Activated naive CD8-positive, alpha-beta T cell treated with anti-CD3 and anti-CD28 coated beads, Interleukin-2, amount 50 U/mL, for 24 hours (primary cell): ENCODE data around the gene BIVM.
A peak's percentile ranks its signal among the peaks of the same experiment; 100 is the strongest.

Experiments
- ATAC-seq: fragments of 150-1000 bp; cut with Tn5 transposase; one replicate; pipeline ENCODE4 v1.10.0; 2021
- DNase-seq: peaks from one replicate; pipeline ENCODE4 v3.0.0; 2021
- H3K27ac Mint-ChIP-seq: one replicate; pipeline ENCODE4 v1.8.0; 2021; ENCODE audit warnings: mild to moderate bottlenecking, mixed read lengths
- H3K27me3 Mint-ChIP-seq: one replicate; pipeline ENCODE4 v1.8.0; 2021; ENCODE audit warnings: mixed read lengths
- H3K36me3 Mint-ChIP-seq: one replicate; pipeline ENCODE4 v1.8.0; 2021; ENCODE audit warnings: low read depth, mixed read lengths
- H3K4me1 Mint-ChIP-seq: one replicate; pipeline ENCODE4 v1.8.0; 2021; ENCODE audit warnings: mixed read lengths
- H3K4me3 Mint-ChIP-seq: one replicate; pipeline ENCODE4 v1.8.0; 2021; ENCODE audit warnings: mild to moderate bottlenecking, moderate library complexity, mixed read lengths
- H3K9me3 Mint-ChIP-seq: one replicate; pipeline ENCODE4 v1.8.0; 2021; ENCODE audit warnings: mixed read lengths

The BIVM gene

DNA sequence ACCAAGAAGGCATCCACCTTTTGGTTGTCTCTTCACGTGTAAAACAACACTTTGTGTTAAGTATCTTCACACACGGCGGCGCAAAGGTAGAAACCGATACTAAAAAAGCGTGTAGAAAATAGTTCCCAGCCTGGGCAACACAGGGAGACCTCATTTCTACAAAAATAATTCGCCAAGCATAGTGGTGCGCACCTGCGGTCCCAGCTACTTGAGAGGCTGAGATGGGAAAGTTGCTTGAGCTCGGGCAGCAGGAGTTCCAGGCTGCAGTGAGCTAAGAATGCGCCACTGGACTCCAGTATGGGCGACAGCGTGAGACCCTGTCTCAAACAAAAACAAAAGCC is 46.3 kb downstream of the BIVM start:
- Mint-ChIP-seq H3K27me3 (peaks cover 2% of the 10 kb centered on the region), H3K9me3 (no peaks in the 10 kb centered on the region), H3K36me3 (peaks cover 4% of the 10 kb centered on the region), H3K4me3 (peak overlapping the region; percentile 90), H3K27ac (peak overlapping the region; percentile 95), H3K4me1 (peaks cover 40% of the 10 kb centered on the region)
- ATAC-seq: no peak
- DNase-seq: no peak

DNA sequence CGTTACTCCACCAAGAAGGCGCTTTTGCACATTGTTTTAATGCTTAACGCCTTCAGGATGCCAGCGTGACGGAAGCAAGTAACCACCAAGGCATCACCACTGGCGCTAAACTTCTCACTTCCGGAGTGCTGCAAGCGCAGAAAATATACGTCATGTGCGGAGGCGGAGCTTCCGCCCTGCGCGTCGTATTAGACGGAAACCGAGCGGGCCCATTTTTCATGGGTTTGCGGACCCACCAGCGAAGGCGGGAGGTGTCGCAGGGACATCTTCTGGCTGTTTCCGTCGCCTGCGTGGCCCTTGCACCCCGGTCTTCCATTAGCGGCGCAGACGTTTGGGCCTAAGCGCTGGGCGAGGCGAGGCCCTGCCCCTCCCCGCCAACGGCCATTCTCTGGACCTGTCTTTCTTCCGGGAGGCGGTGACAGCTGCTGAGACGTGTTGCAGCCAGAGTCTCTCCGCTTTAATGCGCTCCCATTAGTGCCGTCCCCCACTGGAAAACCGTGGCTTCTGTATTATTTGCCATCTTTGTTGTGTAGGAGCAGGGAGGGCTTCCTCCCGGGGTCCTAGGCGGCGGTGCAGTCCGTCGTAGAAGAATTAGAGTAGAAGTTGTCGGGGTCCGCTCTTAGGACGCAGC is 46.8 kb downstream of the BIVM start, which contains the start of gene ERCC5:
Gene ERCC5, plus strand, starts transcription at position 403 of the 631 bp plus-strand sequence. CDS start 235 bp downstream, outside the sequence.
- H3K27me3 Mint-ChIP-seq: peaks cover 2% of the 10 kb centered on the region
- H3K4me3 Mint-ChIP-seq: peak within 1 kb of the TSS; percentile 90
- ATAC-seq: peak; percentile 88

DNA sequence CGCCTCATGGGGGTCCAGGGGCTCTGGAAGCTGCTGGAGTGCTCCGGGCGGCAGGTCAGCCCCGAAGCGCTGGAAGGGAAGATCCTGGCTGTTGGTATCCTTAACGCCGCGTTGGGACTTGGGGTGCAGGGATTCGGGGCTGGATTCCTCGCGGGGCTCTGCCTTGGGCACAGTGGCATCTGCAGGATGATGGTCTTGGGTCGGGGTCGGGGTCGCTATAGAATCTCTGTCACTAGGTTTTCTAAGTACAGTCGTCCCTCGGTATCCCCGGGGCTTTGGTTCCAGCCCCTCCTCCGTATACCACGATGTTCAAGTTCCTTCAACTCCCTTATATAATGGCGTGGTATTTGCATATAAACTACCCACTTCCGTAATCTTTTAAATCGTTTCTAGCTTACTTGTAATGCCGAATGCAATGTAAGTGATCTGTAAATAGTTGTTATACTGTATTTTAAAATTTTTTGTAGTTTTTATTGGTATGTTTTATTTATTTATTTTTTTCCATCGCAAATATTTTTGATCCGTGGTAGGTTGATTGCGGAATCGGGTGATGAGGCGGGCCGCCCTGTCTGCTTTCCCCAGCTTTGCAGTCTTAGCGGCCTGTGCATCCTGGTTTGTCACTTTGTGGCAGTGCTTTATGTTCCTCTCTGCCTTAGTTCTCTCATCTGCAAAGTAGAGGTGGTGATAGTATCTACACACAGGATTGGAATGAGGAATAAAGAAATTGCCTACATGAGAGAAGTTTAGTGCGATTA is 47.5 kb downstream of the BIVM start:
- Mint-ChIP-seq H3K4me1 (peaks cover 45% of the 10 kb centered on the region), H3K27ac (peak overlapping the region; percentile 95), H3K36me3 (peaks cover 7% of the 10 kb centered on the region), H3K4me3 (peak overlapping the region; percentile 90), H3K27me3 (peaks cover 2% of the 10 kb centered on the region), H3K9me3 (no peaks in the 10 kb centered on the region)
- peak; percentile 37 for ATAC-seq
- DNase-seq: peak; percentile 53

More for the DNA sequence above, 46.8 kb downstream of the BIVM start, which contains the start of gene ERCC5:
- Mint-ChIP-seq H3K9me3 (no peaks in the 10 kb centered on the region), H3K4me1 (peaks cover 45% of the 10 kb centered on the region), H3K36me3 (peaks cover 7% of the 10 kb centered on the region), H3K27ac (peak within 1 kb of the TSS; percentile 95)
- DNase-seq: peak; percentile 96

DNA sequence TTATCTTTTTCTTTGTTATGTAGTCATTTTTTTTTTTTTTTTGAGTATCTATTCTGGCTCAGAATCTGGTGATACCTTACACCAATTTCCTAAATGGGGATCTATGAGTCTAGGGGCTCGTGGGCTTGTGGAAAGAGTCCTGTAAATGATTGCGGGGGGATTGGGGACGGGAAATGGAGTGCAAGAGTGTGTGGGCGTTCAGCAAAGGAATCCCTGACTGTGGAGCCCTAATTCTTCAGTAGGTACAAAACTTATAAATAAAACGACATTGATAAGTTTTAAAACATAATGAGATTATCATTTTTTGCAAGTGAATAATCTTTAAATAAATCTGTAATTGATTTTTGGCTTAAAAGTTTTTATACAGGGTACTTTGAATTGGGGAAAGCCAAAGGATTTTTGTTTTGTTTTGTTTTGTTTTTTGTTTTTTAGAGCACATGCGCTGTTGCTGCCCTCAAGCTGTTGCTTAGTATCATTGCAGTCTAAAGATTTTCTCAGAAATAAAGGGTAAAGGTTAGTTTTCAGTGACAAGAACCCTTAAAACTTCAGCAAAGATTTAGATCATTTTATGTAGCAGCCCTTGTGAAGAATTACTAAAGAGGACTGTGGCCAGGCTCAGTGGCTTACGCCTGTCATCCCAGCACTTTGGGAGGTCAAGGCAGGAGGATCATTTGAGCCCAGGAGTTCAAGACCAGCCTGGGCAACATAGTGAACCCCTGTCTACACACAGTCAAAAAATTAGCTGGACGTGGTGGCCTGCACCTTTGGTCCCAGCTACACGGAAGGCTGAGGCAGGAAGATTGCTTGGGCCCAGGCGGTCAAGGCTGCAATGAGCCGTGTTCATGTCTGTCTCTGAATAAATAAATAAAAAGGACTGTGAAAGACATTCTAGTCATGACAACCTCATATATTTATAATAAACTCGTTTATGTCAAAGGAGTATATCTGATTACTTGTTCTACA is 48.6 kb downstream of the BIVM start:
- no peak for ATAC-seq
- DNase-seq: no peak
- peaks cover 2% of the 10 kb centered on the region for H3K27me3 Mint-ChIP-seq
- H3K4me1 Mint-ChIP-seq: peaks cover 46% of the 10 kb centered on the region
- peak overlapping the region; percentile 90 for H3K4me3 Mint-ChIP-seq
- no peaks in the 10 kb centered on the region for H3K9me3 Mint-ChIP-seq
- H3K27ac Mint-ChIP-seq: peak overlapping the region; percentile 95
- peaks cover 12% of the 10 kb centered on the region for H3K36me3 Mint-ChIP-seq

DNA sequence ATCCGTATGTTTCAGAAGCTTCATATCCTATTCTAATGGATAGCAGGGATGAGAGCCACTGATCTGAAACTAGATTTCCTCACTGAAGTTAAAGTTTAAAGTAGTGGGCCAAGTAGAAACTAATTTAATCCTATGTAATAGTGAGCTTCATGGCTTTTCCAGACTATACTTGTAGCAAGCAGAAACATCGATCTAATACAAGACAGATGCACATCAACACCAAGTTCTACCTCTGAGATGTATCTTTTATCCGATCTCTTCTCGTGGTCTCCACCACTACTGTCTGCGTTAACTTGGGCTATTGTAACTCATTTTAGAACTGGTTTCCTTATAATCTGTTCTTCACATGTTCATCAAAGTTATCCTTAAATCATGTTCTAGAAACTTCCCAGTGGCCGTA is 50.0 kb downstream of the BIVM start:
- peaks cover 2% of the 10 kb centered on the region for H3K27me3 Mint-ChIP-seq
- no peak overlapping the region for H3K4me3 Mint-ChIP-seq
- no peak for ATAC-seq
- peaks cover 53% of the 10 kb centered on the region for H3K4me1 Mint-ChIP-seq
- peaks cover 18% of the 10 kb centered on the region for H3K36me3 Mint-ChIP-seq
- DNase-seq: no peak
- H3K9me3 Mint-ChIP-seq: no peaks in the 10 kb centered on the region
- H3K27ac Mint-ChIP-seq: peak overlapping the region; percentile 11

DNA sequence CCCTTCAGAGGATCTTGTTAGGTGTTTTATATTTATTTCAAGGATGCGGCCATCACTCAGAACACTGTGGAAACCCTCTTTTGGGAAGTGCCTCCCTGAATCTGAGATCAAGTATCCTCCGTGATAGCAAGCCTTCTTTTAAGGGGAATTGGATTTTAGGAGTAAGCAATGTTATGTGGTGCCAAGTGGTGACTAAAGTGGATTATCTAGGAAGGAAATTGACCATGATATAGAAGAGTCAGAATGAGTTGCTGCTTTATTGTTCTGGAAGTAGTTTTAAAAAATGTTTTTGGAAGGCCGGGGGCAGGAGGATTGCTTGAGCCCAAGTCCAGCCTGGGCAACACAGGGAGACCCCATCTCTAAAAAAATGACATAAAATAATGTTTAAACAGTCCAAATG is 53.6 kb downstream of the BIVM start:
- peaks cover 28% of the 10 kb centered on the region for H3K36me3 Mint-ChIP-seq
- no peak for ATAC-seq
- H3K4me3 Mint-ChIP-seq: no peak overlapping the region
- H3K27ac Mint-ChIP-seq: peak overlapping the region; percentile 50
- DNase-seq: no peak
- H3K27me3 Mint-ChIP-seq: no peaks in the 10 kb centered on the region
- H3K9me3 Mint-ChIP-seq: no peaks in the 10 kb centered on the region
- H3K4me1 Mint-ChIP-seq: peaks cover 45% of the 10 kb centered on the region

DNA sequence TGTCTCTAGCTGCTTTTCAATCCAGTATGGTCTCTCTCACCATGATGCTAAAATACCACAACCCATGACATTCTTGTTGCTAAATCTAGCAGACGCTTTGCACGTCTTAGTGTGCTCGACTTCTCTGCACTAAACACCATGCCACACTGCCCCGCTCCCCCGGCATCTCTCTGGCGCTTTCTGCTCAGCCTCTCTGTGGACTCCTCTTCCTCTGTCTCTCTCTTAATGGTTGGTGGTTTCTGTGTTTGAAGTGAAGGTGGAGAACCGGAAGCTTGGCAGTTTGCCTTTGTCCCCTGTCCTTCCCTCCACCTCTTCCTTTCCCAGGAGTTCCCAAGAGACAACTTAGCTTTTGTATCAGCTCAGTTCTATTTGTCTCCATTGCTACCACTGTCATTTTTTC is 55.8 kb downstream of the BIVM start:
- Mint-ChIP-seq H3K27ac (peak overlapping the region; percentile 86), H3K36me3 (peaks cover 39% of the 10 kb centered on the region), H3K4me3 (peak overlapping the region; percentile 20), H3K27me3 (no peaks in the 10 kb centered on the region), H3K9me3 (no peaks in the 10 kb centered on the region), H3K4me1 (peaks cover 31% of the 10 kb centered on the region)
- DNase-seq (no peak), ATAC-seq (peak; percentile 68)

DNA sequence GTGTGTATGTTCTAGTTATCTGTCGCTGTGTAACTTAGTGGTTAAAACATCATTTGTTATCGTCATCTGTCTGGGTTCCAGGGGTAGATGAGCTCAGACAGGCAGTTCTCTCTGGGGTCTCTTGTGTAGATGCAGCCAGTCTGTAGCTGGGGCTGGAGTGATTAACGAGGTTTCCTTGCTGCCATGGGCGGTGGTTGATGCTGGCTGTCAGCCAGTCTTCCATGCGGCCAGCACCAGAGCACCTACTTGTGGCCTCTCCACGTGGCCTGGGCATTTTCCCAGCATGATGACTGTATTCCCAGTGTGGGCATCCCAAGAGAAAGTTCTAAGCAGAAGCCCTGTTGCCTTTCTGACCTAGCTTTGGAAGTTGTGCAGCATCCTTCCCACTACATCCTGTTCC is 57.6 kb downstream of the BIVM start:
- DNase-seq: no peak
- peaks cover 22% of the 10 kb centered on the region for H3K4me1 Mint-ChIP-seq

DNA sequence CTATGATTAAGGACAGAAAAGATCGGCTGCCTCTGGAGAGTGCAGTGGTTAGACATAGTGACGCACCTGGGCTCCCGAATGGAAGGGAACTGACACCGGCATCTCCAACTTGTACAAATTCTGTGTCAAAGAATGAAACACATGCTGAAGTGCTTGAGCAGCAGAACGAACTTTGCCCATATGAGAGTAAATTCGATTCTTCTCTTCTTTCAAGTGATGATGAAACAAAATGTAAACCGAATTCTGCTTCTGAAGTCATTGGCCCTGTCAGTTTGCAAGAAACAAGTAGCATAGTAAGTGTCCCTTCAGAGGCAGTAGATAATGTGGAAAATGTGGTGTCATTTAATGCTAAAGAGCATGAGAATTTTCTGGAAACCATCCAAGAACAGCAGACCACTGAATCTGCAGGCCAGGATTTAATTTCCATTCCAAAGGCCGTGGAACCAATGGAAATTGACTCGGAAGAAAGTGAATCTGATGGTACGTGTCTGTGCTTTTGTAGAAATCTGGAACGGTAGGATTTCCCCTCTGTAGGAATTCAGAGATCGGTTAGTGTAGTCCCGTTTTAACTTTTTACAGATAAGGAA is 63.8 kb downstream of the BIVM start:
- no peak for ATAC-seq
- H3K27ac Mint-ChIP-seq: no peak overlapping the region

More for the DNA sequence above, 57.6 kb downstream of the BIVM start:
- no peaks in the 10 kb centered on the region for H3K9me3 Mint-ChIP-seq
- H3K36me3 Mint-ChIP-seq: peaks cover 46% of the 10 kb centered on the region
- no peaks in the 10 kb centered on the region for H3K27me3 Mint-ChIP-seq
- no peak overlapping the region for H3K27ac Mint-ChIP-seq
- no peak overlapping the region for H3K4me3 Mint-ChIP-seq
- no peak for ATAC-seq

DNA sequence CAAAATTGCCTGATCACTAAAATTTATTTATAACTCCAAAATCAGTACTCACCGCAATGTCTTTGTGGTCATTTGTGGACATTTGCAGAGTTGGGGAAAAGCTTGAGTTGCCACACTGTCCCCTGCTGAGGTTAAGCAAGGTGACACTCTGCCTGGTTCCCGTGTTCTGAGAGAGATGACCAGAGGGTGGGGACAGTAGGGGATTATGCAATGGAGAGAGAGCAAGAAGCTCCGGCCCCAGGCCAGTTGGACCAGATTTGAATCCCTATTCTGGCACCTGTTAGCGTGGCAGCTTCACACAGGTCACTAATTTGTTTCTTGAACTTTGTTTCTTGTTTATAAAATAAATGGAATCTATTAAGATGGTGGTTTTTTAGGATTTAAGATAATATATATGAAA is 64.7 kb downstream of the BIVM start:
- Mint-ChIP-seq H3K27me3 (no peaks in the 10 kb centered on the region), H3K9me3 (no peaks in the 10 kb centered on the region), H3K4me3 (no peak overlapping the region), H3K4me1 (peaks cover 14% of the 10 kb centered on the region), H3K36me3 (peaks cover 61% of the 10 kb centered on the region), H3K27ac (no peak overlapping the region)
- no peak for DNase-seq
- no peak for ATAC-seq

More for the DNA sequence above, 63.8 kb downstream of the BIVM start:
- DNase-seq: no peak
- H3K27me3 Mint-ChIP-seq: no peaks in the 10 kb centered on the region
- H3K4me3 Mint-ChIP-seq: no peak overlapping the region
- peaks cover 14% of the 10 kb centered on the region for H3K4me1 Mint-ChIP-seq
- peaks cover 61% of the 10 kb centered on the region for H3K36me3 Mint-ChIP-seq
- H3K9me3 Mint-ChIP-seq: no peaks in the 10 kb centered on the region

DNA sequence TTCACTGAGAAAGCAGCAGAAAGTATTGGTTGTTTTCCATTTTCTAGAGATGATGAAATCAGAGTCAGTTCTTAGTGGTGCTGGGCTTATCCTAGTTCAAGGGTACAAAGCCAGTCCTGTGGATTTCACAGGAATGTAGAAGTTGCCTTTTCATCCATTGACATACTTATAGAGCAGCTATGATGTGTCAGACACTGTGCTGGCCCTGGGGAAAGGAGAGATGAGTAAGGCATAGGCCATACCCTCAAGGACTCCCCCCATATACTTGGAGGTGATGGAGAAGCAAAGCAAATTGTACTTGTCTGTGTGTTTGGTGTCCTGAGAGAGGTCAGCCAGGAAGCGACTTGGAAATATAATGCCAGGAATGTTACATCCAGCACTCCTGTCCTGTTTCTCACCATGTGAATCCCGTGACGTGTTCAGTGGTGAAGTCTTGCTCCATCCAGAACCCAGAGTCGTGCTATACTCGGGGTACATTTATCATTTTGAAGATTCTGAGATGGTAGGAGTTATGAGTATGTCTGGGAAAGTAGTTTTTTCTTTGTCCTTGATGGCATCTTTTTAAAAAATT is 69.5 kb downstream of the BIVM start:
- peaks cover 33% of the 10 kb centered on the region for H3K4me1 Mint-ChIP-seq
- peak; percentile 27 for ATAC-seq
- no peaks in the 10 kb centered on the region for H3K27me3 Mint-ChIP-seq
- no peak for DNase-seq
- no peak overlapping the region for H3K4me3 Mint-ChIP-seq
- H3K9me3 Mint-ChIP-seq: no peaks in the 10 kb centered on the region
- H3K36me3 Mint-ChIP-seq: peaks cover 58% of the 10 kb centered on the region
- no peak overlapping the region for H3K27ac Mint-ChIP-seq

DNA sequence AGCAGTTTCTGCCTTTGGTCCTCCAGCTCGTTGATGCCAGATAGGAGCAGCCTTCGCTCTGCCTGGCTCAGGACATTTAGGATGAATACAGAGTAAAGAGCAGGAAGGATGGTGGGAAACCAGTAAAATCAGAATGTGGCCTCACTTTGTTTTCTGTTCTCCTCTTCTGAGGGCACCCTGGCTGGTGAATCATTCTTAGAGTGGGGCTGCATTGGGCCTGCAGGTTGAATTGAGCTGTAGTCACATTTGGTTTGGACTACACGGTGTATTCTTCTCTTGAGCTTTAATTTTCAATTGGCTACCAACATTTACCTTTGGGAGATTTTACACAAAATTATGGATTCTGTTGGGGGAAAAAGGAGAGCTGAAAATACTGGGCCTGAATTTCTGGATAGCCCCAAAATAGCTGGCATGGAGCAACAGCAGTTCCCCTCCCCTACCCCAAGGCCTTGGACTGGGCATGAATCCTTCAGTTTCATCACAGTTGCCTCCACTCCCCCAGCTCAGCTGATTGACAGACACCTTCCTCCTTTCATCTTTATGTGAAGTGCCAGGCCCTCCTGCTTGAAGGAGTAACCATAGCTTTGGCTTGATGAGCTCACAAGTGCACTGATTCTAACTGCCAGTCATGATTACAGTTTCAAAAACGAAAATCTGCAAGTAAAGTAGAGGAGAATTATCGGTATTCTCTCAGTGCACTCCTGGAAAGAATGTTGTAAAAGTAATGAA is 71.2 kb downstream of the BIVM start:
- Mint-ChIP-seq H3K9me3 (no peaks in the 10 kb centered on the region), H3K4me1 (peaks cover 36% of the 10 kb centered on the region), H3K27me3 (no peaks in the 10 kb centered on the region), H3K4me3 (no peak overlapping the region), H3K27ac (peak overlapping the region; percentile 18), H3K36me3 (peaks cover 53% of the 10 kb centered on the region)
- no peak for DNase-seq
- ATAC-seq: peak; percentile 26

DNA sequence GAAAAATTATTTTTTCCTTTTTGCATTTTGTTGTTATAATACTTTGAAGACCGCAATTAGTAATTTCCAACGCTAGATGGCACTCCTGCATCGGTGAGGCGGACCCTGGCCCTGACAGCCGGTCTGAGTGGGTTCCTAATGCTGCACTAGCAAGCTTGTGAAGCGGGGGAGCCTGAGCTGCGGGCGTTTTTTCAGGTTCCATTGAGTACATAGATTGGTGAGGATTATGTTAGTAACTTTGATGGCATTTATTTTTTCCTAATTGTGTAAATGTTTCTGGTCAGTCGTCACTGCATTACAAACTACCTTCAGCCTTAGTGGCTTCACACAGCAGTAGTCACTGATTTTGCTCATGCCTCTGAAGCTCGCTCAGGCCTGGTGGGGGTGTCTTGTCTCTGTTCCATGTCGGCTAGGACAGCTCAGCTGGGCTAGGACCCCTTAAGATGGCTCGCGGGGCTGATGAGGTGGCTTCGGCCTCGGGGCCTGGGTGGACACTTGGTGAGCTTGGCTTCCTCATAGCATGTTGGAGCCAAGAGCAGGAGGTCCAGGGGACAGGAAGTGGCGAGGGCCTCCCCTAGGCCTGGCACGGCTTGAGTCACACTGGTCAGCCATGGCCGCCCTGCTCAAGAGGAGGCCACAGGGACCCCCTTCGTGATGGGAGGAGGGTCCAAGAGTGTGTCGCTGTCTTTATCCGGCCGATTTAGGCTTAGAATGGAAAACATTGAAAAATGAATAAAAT is 71.9 kb downstream of the BIVM start:
- H3K4me3 Mint-ChIP-seq: no peak overlapping the region
- H3K9me3 Mint-ChIP-seq: no peaks in the 10 kb centered on the region
- no peaks in the 10 kb centered on the region for H3K27me3 Mint-ChIP-seq
- peak overlapping the region; percentile 18 for H3K27ac Mint-ChIP-seq
- DNase-seq (peak; percentile 50), ATAC-seq (peak; percentile 60)
- peaks cover 54% of the 10 kb centered on the region for H3K36me3 Mint-ChIP-seq
- H3K4me1 Mint-ChIP-seq: peaks cover 33% of the 10 kb centered on the region
